NAMALWA (cell line): ENCODE results near the gene GSX2.
A peak's percentile ranks its signal among the peaks of the same experiment; 100 is the strongest.
"Not testable (repeated sequence)": the region's sequence is repeated elsewhere in the genome, so short reads cannot be mapped to it uniquely, and the experiment has no call there.

Source experiments
- DNase-seq: peaks from one replicate; pipeline ENCODE4 v3.0.0-alpha.2; 2015; ENCODE audit warnings: low spot score

GSX2 gene

DNA sequence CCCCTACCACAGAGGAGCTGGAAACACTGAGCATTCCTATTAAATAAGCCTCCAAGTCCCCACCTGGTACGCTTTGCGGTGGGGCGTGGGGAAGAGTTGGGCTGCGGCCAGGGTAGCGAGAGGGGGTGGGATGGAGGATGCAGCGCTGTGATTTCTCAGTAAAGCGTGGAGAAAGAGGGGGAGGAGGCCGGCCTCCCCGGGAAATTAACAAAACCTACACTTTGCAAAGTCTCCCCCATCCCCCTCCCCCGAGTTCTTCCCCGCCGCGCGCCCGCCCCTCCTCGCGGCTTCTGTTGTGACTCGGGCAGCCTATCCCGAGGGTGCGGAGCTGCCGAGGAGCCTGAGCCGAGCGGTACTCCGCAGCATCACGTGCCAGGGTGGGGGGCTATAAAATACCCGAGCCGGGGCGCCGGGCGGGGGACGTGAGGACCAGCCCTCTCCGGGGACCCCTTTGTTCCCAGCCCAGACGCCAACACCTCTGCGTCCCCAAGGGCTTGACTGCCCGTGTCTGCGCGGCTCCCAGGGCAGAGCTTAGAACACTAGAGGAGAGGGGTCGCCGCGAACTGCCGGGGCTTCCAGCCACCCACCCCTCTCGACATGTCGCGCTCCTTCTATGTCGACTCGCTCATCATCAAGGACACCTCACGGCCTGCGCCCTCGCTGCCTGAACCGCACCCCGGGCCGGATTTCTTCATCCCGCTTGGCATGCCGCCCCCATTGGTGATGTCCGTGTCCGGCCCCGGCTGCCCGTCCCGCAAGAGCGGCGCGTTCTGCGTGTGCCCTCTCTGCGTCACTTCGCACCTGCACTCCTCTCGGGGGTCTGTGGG is at the start of gene GSX2:
TSS of gene GSX2 (plus strand) at position 416 of the 827 bp plus-strand sequence. CDS start at position 598, 182 bp downstream.
- DNase-seq, result no peak

DNA sequence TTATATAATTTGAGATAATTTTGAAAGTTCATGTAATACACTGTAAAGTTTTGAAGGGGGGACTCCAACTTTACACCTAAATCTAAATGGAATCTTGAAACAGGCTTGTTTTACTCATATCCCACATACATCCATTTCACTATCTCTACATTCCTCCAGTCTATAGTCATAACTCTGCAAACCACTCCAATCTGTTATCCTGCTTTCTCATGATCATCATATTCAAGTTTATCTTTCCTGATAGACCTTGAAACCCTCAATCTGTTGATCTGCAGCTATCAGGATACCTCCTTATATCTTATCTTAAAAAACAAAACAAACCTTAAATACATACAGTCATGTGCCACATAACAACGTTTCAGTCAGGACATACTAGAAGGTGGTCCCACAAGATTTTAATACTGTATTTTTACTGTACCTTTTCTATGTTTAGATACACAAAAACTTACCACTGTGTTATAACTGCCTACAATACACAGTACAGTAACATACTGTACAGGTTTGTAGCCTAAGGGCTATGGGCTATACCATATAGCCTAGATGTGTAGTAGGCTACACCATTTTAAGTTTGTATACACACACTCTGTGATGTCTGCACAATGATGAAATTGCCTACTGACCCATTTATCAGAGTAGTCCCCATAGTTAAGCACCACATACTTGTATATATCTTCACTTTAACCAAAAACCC is 49.6 kb upstream of the GSX2 start:
- no peak for DNase-seq

DNA sequence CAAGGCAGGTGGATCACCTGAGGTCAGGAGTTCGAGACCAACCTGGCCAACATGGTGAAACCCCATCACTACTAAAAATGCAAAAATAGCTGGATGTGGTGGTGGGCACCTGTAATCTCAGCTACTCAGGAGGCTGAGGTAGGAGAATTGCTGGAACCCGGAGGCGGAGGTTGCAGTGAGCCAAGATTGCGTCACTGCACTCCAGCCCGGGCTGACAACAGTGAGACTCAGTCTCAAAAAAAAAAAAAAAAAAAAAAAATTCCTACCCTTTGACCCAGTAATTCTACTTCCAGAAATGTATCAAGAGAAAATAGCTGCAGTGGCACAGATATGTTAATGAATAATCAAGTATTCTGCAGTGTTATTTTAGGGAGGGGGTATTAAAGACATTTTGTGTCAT is 46.6 kb upstream of the GSX2 start:
- DNase-seq, result not testable (repeated sequence)

DNA sequence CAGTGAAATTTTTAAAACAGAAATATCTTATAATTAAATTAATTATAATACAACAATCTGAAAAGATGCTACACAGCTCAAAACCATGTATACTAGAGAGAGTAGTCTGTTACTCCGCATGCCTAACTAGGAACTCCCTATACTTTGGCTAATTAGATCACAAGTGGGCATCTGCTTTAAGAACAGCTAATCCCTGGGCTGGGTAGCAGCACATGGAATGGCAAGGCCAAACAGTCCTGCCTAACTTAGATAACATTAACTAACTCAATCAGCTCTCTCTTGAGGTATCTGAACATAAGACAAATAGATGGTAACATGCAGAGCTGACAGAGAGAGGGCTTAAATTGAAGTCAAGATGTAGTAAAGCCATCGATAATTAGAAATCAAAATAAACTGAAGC is 45.5 kb upstream of the GSX2 start:
- no peak for DNase-seq

DNA sequence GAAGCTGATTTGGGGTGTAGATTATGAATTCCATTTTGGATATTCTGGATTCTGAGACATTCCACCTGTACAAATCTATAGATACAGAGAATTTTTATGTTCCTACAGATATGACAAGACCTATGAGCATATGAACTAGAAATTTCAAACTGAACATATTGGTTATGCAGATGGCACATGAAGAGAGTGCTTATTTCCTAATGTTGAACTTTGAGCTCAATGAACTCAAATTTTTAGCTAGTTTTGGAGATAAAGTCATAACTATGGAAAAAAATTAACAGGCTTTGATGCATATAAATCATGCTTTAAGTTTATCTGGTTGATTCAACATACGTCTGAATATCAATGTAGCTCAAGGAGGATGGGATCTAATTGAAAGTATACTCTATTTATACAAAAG is 44.5 kb upstream of the GSX2 start:
- no peak for DNase-seq

DNA sequence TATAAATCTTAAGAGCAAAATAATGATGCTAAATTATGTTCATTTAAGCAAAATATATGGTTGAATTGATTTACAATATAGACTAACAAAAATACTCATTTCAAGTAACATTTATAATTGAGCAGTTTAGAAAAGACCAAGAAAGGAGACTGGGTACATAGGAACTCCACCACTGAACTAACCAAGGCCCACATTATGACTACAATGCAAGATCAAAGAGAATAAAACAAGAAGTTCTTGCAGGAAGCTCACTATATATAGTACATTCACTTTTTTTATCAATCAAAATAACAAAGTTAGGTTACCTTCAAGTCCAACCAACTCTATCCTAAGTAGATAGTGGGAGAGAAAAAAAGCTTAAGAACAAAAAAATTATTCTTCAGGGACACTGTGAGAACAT is 43.6 kb upstream of the GSX2 start:
- DNase-seq, result no peak

DNA sequence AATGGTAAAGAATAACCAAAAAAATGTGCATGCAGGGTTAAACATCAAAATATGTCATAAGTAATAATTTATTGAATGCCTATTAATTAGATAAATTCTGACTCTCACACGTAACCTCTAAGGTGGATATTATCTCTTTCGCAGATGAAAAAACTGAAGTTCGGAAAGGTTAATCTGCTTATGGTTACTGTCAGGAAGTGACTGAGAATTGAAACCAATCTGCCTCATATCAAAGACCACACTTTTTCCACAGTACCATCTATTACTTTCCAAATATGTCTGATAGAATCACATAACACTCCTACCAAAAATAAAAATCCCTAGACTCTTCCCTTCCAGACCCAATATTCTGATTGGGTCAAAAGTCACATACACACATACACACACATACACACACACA is 41.8 kb upstream of the GSX2 start:
- no peak for DNase-seq

DNA sequence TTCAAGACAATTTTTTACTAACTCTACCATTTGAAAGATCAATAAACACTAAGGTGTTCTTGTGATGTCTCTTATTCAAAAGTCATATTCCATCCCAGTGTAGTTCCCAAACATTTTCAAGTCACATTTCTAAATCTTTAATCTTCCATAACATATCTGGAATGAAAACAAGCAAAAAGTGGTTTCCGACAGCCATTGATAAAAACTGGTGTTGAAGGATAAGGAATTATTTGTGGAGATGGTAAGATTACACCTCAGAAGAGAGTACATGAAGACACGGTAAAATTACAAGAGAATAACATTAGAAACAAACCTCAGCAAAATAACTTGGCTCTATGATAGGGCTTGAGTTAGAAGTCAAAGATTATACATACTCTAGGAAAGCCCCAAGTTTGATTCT is 39.8 kb upstream of the GSX2 start:
- no peak for DNase-seq

DNA sequence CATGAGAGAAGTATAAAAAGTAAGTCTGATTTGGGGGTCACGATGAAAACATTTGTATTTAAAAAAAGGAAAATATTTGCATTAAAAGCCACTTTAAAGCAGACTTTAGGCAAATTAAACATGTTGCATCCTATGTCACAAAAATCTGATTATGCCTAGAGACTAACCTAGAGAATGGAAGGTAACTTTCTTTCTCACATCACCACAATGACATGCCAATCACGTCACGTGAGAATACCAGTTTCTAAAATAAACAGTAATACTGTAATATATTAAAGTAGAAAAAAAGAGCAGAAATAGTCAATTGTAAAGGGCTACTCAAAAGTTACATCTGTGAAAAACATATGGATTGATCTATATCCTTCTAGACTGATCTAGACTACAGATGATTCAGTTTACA is 38.9 kb upstream of the GSX2 start:
- DNase-seq, result no peak

DNA sequence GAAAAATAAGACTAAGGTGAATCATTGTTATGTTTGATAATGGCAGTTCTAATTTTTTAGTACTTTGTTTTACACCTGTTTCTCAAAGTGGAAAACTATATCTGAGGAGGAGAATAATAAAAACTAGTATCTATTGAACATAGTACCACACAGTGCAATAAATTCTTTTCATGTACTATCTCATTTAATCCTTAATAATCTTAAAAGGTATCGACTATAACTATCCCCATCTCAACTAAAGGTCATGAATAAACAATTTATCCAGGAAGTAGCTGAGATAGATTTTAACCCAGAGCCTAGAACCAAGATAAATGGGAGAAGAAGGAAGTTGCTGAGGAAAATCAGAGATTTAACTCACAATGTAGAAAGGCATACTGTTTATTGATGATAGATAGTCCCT is 38.1 kb upstream of the GSX2 start:
- DNase-seq, result no peak

DNA sequence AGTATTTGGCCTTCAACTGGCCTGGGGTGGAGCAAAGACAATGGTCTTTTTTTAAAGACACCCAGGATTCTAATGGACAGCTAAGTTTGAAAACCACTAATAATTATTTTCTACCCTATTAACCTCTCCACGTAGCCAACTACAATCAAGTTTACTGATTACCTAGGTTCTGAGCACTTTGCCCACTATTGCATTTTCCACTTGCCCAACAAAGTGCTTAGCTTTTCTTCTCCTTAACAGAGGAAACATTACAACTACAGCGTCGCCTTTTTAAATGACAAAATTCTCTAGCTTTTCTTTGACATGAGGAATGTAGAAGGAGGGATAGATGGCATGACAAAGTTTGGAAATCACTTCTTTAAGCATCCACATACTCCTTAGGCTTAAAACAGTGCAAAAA is 37.6 kb upstream of the GSX2 start:
- DNase-seq, result no peak

DNA sequence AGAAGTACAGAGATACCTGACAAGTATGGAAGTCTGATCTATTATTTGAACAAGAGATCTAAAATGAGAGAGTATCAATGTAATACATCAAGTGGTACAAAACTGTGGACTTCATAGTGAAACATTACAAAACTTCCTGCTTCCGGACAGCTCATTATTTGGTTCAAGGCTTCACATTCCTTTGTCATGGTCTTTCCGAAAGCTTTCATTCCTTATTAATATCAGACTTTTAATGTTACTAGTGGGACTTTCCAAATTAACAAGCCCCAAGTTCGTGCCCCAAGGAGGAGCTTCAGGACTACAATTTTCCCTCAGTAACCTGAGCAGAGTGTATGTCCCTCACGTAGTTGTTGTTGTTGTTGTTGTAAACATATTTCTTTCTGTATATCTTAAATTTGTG is 36.7 kb upstream of the GSX2 start:
- DNase-seq, result peak; percentile 44

DNA sequence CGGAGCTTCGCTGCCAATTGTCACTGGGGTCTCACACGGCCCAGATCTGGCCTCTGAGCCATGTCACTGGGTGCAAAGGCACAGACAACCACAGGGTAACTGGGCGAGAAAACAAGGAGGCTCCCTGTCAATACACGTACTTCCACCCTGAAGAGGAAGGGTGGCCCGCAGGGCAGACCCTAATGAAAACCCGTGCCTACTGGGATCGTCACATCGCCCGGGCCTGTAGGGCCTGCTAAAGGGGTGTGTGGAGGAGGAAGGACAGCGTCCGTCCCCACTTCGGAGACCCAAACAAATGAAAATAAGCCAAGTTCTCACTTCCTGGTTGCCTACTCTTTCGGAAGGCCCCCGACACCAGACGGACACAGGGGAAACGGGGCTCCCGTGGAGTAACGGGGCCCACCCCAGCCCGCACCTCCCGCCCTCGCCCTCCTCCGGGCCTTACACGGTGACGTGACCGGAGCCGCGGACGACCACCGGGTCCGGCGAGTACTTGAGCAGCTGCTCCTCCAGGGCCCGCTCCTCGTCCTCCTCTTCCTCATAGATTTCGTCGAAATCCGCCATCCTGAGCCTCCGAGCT is 36.1 kb upstream of the GSX2 start:
- peak; percentile 63 for DNase-seq

DNA sequence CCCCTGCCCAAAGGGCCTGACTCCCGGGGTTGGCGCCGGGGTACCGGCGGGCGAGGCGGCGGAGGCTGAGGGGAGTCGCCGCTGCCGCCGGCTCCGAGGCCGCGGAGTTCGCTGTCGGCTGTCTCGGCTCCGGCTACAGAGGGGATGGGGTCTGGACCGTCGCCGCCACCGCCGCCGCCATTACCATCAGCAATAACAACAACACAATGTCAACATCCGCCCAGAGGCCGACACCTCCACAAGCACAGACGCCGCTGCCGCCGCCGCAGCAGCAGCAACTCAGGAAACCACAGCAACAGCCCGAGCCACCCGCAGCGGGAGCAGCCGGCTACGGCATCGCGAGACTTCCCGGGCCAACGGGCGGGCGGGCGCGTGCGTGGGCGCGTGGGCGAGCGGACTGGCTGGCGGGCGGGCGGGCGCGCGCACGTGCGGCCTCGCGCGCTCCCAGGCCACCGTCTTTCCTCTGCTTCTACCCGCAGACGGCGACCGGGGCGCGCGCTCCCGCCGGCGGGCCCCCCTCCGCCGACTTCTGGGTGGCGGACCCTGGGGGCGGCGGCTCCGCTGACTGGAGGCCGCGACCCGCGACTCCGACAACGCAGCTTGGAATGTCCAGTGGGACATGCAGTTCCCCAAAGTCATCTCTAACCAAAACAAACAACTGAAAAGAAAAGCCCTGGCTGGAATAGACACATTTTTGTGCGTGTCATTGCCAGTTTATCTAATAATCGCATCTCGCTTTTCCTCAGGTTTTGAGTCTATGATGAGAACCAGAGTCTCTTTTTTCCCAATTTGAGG is 35.4 kb upstream of the GSX2 start, which contains the start of gene CHIC2:
TSS of gene CHIC2 (minus strand) at position 289 of the 795 bp plus-strand sequence. CDS start 305 bp downstream, outside the sequence.
- peak; percentile 95 for DNase-seq

DNA sequence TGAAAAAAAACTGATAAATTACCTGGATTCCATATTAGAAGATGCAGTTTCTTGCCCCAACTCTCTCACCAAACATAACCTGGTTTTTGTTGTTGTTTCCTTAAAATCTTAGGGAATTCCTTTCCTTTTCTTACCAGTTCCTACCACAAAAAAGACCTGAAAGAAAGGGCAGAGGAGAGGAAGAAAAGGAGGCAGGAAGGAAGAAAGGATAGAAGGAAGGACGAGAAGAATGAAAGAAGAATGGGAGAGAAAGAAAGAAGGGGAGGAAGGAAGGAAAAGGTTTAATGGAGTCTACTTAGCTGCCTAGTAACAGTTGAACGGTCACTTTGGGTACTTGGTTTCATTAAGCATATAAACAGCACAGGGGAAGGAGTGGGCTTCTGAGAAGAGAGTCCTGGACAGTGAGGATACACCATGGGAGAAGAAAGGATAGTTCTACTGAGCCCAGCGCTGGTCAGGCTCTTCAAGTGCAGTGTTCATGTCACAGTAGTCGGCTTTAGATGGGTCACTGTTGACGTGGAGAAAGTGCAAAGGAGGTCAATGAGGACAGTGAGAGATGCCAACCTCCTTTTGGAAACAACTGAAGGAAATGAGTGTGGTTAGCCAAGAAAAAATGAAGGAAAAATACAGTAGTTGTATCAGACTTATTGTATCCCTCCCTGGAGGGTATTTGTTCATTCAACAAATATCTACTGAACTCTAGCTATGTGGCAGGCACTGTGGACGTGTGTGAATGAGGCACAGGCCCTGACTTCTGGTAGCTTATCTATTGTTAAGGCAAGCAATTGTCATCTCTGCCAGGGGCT is 34.5 kb upstream of the GSX2 start:
- no peak for DNase-seq

DNA sequence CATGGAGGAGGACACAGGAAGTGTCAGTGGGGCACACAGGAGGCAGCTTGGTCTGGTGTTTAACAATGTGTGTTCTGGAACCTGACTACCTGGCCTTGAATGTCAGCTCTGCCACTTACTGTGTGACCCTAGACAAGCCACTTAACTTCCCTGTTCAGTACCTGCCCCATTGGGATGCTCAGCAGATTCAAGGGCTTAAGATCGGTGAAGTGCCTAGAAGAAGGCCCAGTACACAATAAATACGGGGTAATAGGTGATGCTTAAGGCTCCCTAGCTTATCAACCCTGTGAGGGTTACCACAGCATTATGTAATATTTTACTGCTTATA is 33.9 kb upstream of the GSX2 start:
- no peak for DNase-seq

DNA sequence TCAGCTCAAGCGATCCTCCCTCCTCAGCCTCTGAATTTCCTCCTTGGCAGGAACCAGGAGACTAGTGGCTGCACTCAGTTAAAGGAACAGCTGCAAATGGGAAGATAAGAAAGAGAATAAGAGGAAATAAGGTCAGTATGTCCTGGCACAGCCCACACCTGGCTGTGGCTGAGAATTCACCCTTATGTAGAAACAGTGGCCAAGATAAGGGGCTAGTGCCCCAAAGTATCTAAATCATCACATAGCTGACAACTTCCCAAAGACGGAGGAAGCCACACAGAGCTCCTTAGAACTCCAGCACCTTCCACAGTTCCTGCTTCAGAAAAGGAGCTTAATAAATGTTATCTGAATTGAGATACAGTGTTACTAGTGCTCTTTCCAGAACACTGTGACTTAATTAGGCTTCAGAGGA is 33.2 kb upstream of the GSX2 start:
- DNase-seq, result no peak

DNA sequence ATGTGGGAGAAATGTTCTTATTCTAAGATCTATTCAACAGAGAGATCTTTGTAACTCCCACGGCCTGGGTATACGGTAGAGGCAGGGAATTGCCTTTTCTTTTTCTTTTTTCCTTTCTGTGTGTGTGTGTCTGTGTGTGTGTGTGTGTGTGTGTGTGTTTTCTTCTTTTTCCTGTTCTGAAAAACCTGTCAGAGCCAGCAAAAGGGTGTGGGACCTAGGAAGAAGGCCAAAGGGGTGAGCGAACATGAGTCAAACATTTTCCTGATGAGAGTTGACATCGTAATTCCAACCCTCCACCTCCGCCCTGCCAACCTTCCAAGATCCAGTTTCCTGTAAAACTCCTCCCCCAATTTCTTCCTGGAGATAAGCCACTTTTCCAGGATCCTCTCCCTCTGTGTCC is 32.8 kb upstream of the GSX2 start:
- DNase-seq, result no peak

DNA sequence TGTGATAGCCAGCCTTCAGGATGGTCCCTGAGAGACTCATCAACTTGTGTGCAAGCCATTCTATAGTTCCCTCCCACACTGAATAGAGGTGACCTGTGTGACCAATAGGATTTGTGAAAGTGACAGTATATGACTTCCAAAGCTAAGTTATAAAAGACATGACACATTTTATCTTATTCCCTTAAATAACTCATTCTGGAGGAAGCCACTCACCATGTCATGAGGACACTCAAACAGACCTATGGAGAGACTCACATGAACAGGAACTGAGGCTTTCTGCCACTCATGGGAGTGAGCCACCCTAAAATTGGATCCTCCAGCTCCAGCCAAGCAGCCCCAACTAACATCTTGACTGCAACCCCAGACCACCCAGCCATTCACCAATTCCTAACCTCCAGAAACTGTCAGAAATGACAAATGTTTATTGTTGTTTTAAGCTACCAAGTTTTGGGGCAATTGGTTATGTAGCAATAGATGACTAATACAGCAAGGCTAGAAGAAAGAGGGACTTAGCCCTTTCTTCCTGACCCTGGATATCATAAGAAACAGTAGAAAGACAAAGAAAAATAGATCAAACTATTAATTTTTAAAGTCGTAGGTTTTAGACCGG is 26.6 kb upstream of the GSX2 start:
- DNase-seq, result no peak

DNA sequence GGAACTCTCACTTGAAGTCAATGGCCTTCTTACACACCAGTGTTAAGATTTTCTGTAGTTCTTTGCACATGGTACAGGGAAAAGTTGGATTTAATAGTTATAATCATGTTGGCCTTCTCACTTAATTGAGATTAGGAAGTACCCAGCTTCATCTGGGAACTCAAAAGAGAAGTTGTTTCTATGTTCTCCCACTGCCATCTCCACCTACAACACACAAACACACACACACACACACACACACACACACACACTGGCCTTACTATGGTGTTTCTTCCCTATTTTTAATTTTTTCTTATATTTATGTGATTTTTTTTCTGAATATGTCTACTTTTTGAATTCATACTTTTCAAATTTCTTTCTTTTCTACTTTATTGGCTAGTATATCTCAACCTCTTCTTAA is 25.6 kb upstream of the GSX2 start:
- no peak for DNase-seq

DNA sequence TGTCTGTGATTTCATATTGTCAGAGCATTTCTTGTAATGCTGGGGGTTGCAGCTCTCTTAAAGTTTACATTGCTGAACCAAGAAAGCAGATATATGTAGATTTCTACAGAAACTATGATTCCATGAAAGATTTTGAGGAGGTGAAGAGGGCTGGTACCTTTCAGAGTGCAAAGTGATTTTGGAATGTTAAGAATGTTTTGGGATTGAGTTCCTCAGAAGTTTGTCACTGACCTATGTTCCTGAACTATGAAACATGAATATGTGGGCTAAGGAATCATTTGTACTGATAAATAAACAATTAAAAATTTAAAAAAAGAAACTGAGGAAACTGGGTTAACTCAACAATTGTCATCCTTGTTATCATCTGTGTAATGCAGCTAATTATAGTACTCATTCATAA is 23.3 kb upstream of the GSX2 start:
- DNase-seq, result no peak
